Chondrocyte (in vitro differentiated cells): ENCODE measurements around the gene CTSF. TPM values are rescaled to one million over a fixed set of nuclear protein-coding genes. Genes with fewer than 3 reads are reported as not detected.

Experiments used
- DNase-seq: peaks from one replicate; pipeline ENCODE4 v3.0.0; 2021; ENCODE audit warnings: mixed read lengths, low spot score
- H3K27ac Mint-ChIP-seq: one replicate; pipeline ENCODE4 v1.8.0; 2021; ENCODE audit warnings: mild to moderate bottlenecking, moderate library complexity, mixed read lengths; ENCODE audit not compliant: unreplicated experiment
- H3K27me3 Mint-ChIP-seq: 2 replicates; pipeline ENCODE4 v1.8.0; 2021; ENCODE audit warnings: low read depth, mixed read lengths
- H3K36me3 Mint-ChIP-seq: 2 replicates; pipeline ENCODE4 v1.8.0; 2021; ENCODE audit warnings: low read depth, mixed read lengths
- H3K4me1 Mint-ChIP-seq: 2 replicates; pipeline ENCODE4 v1.8.0; 2021; ENCODE audit warnings: low read depth, mild to moderate bottlenecking, mixed read lengths
- H3K4me3 Mint-ChIP-seq: one replicate; pipeline ENCODE4 v1.8.0; 2021; ENCODE audit warnings: mild to moderate bottlenecking, moderate library complexity, mixed read lengths; ENCODE audit not compliant: unreplicated experiment
- H3K9me3 Mint-ChIP-seq: 2 replicates; pipeline ENCODE4 v1.8.0; 2021; ENCODE audit warnings: low read depth, mixed read lengths
- total RNA-seq: library from RNA; stranded (reverse); gene quantifications from 3 replicates; pipeline ENCODE4 v1.2.1, GENCODE V29; 2021
- TF ChIP-seq, protein P1 (sequence below): fragments of 200-600 bp; sonication (generic); IDR thresholded peaks from 2 replicates; pipeline ENCODE4 v1.5.0; 2021; ENCODE audit warnings: antibody characterized with exemption, mild to moderate bottlenecking, moderate library complexity

The CTSF gene
- total RNA-seq, 1 donor from 2014 or later: not detected

GRCh38 chr11:66548774-66549630 is 19.4 kb downstream of the CTSF start:
- TF ChIP-seq, protein P1, sequence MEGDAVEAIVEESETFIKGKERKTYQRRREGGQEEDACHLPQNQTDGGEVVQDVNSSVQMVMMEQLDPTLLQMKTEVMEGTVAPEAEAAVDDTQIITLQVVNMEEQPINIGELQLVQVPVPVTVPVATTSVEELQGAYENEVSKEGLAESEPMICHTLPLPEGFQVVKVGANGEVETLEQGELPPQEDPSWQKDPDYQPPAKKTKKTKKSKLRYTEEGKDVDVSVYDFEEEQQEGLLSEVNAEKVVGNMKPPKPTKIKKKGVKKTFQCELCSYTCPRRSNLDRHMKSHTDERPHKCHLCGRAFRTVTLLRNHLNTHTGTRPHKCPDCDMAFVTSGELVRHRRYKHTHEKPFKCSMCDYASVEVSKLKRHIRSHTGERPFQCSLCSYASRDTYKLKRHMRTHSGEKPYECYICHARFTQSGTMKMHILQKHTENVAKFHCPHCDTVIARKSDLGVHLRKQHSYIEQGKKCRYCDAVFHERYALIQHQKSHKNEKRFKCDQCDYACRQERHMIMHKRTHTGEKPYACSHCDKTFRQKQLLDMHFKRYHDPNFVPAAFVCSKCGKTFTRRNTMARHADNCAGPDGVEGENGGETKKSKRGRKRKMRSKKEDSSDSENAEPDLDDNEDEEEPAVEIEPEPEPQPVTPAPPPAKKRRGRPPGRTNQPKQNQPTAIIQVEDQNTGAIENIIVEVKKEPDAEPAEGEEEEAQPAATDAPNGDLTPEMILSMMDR: no peak
- H3K36me3 Mint-ChIP-seq: no peaks in the 10 kb centered on the region
- no peak overlapping the region for H3K27ac Mint-ChIP-seq
- H3K9me3 Mint-ChIP-seq: no peaks in the 10 kb centered on the region
- H3K4me3 Mint-ChIP-seq: no peak overlapping the region
- DNase-seq: no peak
- no peaks in the 10 kb centered on the region for H3K27me3 Mint-ChIP-seq
- H3K4me1 Mint-ChIP-seq: peaks cover 15% of the 10 kb centered on the region

DNA sequence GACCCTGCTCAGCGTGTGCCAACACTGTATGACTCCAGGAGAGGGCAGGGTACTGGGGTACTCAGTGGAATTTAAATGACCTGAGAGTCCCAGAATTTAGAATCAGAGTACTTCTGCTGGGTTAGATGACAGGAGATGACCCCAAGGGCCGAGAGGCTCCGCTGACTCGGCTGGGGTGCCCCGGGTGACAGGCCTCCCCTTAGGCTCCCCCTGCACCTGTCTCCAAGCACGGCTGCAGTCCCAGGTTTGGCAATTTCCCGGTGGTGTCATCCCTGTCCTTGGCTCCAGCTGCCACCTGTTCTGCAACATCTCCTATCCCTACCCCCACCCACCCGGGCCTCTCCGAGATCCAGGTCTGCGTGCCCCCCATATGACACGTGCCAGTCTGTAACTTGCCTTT is 20.4 kb downstream of the CTSF start:
- DNase-seq: no peak
- TF ChIP-seq, protein P1: no peak
- H3K4me1 Mint-ChIP-seq: peaks cover 22% of the 10 kb centered on the region
- H3K27me3 Mint-ChIP-seq: no peaks in the 10 kb centered on the region
- peaks cover 2% of the 10 kb centered on the region for H3K36me3 Mint-ChIP-seq
- no peak overlapping the region for H3K27ac Mint-ChIP-seq
- H3K9me3 Mint-ChIP-seq: no peaks in the 10 kb centered on the region
- no peak overlapping the region for H3K4me3 Mint-ChIP-seq

DNA sequence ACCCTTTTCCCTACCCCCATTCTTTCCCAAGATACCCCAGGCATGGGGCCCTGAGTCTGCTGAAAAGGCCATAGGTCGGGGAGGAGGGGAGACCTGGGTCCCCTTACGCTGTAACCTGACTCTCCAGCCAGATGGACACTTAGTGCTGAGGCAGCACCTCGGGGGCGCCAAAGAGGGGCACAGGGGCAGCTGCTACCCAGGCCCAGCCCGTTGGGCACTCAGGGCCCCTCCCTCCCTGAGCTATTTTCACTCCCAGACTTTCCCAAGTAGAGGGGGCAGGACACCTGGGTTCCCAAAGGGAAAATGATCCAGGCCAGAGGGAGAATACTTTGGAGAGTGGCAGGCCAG is 20.8 kb downstream of the CTSF start:
- Mint-ChIP-seq H3K4me1 (peaks cover 23% of the 10 kb centered on the region), H3K4me3 (no peak overlapping the region), H3K27ac (no peak overlapping the region), H3K9me3 (no peaks in the 10 kb centered on the region), H3K27me3 (no peaks in the 10 kb centered on the region), H3K36me3 (peaks cover 5% of the 10 kb centered on the region)
- DNase-seq: no peak
- TF ChIP-seq, protein P1: no peak

DNA sequence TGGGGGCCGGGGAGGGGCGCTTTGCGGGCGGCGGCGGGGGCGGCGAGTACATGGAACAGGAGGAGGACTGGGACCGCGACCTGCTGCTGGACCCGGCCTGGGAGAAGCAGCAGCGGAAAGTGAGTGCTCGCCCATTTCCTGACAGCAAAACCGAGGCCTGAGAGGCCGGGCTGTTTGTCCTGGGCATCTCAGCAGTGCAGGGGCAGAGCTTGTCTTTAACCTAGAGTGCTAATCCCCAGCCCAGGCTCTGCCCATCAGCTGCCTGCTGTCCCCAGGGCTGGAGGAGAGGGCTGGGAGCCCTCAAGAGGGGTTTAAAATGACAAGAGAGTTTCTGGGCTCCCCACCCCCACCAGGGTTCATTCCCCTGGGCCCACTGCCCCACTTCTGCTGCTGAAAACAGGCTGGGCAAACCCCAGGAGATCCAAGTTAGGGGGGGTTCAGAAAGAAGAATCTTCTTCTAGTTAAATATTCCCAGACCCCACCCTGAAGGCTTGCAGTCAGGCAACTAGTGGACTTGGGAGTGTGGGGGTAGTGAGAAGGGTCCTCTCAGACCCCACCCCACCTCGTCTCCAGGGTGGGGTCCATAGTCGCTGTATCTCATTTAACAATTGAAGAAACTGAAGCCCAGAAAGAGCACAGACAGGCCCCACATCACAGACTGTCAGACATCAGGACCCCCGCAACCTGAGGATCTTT is 21.3 kb downstream of the CTSF start:
- H3K9me3 Mint-ChIP-seq: no peaks in the 10 kb centered on the region
- H3K4me1 Mint-ChIP-seq: peaks cover 28% of the 10 kb centered on the region
- peak overlapping the region; percentile 81 for H3K4me3 Mint-ChIP-seq
- DNase-seq: no peak
- H3K27me3 Mint-ChIP-seq: no peaks in the 10 kb centered on the region
- H3K27ac Mint-ChIP-seq: no peak overlapping the region
- TF ChIP-seq, protein P1: no peak
- H3K36me3 Mint-ChIP-seq: peaks cover 10% of the 10 kb centered on the region

GRCh38 chr11:66546368-66546965 is 21.9 kb downstream of the CTSF start, which contains the start of gene ACTN3:
ACTN3 (plus strand) TSS chr11:66546903; CDS start chr11:66546938, 35 bp downstream.
- Mint-ChIP-seq H3K9me3 (no peaks in the 10 kb centered on the region), H3K36me3 (peaks cover 16% of the 10 kb centered on the region), H3K4me3 (peak within 1 kb of the TSS; percentile 81), H3K27me3 (no peaks in the 10 kb centered on the region), H3K4me1 (peaks cover 28% of the 10 kb centered on the region), H3K27ac (no peak within 1 kb of the TSS)
- TF ChIP-seq, protein P1: no peak
- no peak for DNase-seq
